Duodenal mucosa (tissue), 2 donors: ENCODE results near the gene BRD3.

ENCODE experiments used
- H3K27ac ChIP-seq: one replicate; pipeline ENCODE4 v1.7.0; 2013; ENCODE audit warnings: low read depth, low read length
- H3K27me3 ChIP-seq, 2 donors: one replicate each; pipeline ENCODE4 v1.7.0; 2013; ENCODE audit warnings: low read length in 2 of 2, control low read depth in 1 of 2; ENCODE audit not compliant: insufficient read depth in 2 of 2, control insufficient read depth in 1 of 2
- H3K36me3 ChIP-seq, 2 donors: one replicate each; pipeline ENCODE4 v1.7.0; 2013; ENCODE audit warnings: low read length in 2 of 2, control low read depth in 1 of 2; ENCODE audit not compliant: insufficient read depth in 2 of 2, control insufficient read depth in 1 of 2
- H3K4me1 ChIP-seq, 2 donors: one replicate each; pipeline ENCODE4 v1.7.0; 2013; ENCODE audit warnings: low read length in 2 of 2, control low read depth in 1 of 2; ENCODE audit not compliant: insufficient read depth in 2 of 2, control insufficient read depth in 1 of 2
- H3K4me3 ChIP-seq, 2 donors: one replicate each; pipeline ENCODE4 v1.7.0; 2013; ENCODE audit warnings: low read length in 2 of 2, low read depth in 1 of 2
- H3K9ac ChIP-seq, 2 donors: one replicate each; pipeline ENCODE4 v1.7.0; 2013; ENCODE audit warnings: low read length in 2 of 2, low read depth in 1 of 2
- H3K9me3 ChIP-seq, 2 donors: one replicate each; pipeline ENCODE4 v1.7.0; 2013; ENCODE audit warnings: low read length in 2 of 2, control low read depth in 1 of 2; ENCODE audit not compliant: control insufficient read depth in 1 of 2

BRD3 gene

DNA sequence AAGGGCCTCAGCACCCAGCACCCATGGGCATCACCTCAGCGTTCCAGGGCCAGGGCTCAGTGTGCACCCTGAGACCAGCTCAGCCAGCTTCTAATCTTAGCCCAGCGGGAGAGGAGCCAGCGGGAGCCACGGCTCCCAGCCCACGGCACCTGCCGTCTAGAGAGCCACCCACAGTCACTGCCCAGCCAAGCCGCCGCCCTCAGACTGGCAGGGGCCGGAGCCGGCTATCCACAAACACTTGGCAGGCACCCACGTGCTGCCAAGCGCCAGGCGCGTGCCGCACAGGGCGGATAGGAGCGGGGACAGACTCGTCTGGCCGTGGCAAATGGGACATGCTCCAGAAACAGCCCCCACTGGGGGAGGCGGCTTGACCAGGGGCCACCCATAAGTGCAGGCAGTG, 18.6 kb downstream of the BRD3 start:
- H3K9ac ChIP-seq: no peak overlapping the region
- no peaks in the 10 kb centered on the region for H3K9me3 ChIP-seq
- H3K27me3 ChIP-seq: no peaks in the 10 kb centered on the region
- no peak overlapping the region for H3K4me3 ChIP-seq
- peaks cover 10 to 14% of the 10 kb centered on the region in 2 donors for H3K4me1 ChIP-seq
- H3K27ac ChIP-seq: no peak overlapping the region
- H3K36me3 ChIP-seq: peaks cover 20 to 82% of the 10 kb centered on the region in 2 donors

- H3K4me1 ChIP-seq: peaks cover 10 to 14% of the 10 kb centered on the region in 2 donors
- no peaks in the 10 kb centered on the region for H3K9me3 ChIP-seq
- peaks cover 24 to 88% of the 10 kb centered on the region in 2 donors for H3K36me3 ChIP-seq
- H3K9ac ChIP-seq: no peak overlapping the region
- no peaks in the 10 kb centered on the region for H3K27me3 ChIP-seq
- H3K27ac ChIP-seq: no peak overlapping the region
- no peak overlapping the region for H3K4me3 ChIP-seq
Observed at GRCh38 chr9:134048582-134048968, 19.3 kb downstream of the BRD3 start.

DNA sequence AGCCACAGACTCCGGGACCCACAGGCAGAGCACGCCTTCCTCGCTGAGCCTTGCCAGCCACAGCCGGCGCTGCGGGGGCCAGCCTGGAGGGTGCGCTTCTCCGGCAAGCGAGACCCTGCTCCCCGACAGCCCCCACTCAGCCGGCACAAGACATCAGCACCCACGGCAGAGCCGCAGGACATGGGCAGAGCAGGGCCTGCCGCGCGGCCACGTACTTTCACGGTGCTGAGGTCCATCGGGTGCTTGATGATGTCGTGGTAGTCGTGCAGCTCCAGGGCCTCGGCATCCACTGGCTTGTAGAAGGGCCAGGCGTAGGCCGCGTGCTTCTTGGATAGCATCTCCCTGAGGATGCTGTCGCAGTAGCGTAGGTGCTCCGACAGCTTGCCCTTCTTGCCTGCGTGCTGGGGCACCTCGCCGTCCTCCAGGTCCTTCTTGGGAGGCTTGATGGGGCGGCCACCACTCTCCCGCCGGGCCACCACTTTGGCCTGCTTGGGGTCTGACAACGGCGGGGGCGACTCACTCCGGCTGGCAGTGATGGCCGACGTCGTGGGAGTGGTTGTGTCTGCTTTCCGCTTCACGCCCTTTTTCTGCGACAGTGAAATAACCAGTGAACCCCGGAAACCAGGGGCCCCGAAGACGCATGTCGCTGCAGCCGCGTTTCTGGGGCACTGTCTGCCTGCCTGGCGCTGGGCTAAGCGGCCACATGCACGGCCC, 19.8 kb downstream of the BRD3 start:
- no peak overlapping the region for H3K9ac ChIP-seq
- no peaks in the 10 kb centered on the region for H3K27me3 ChIP-seq
- no peak overlapping the region for H3K27ac ChIP-seq
- H3K9me3 ChIP-seq: no peaks in the 10 kb centered on the region
- H3K36me3 ChIP-seq: peaks cover 29 to 92% of the 10 kb centered on the region in 2 donors
- peaks cover 10 to 14% of the 10 kb centered on the region in 2 donors for H3K4me1 ChIP-seq
- no peak overlapping the region for H3K4me3 ChIP-seq

- Histone ChIP-seq H3K4me3 (no peak overlapping the region), H3K36me3 (peaks cover 27 to 84% of the 10 kb centered on the region in 2 donors), H3K9ac (no peak overlapping the region), H3K27ac (no peak overlapping the region), H3K27me3 (no peaks in the 10 kb centered on the region), H3K9me3 (no peaks in the 10 kb centered on the region), H3K4me1 (peaks cover 10 to 14% of the 10 kb centered on the region in 2 donors)
Observed at GRCh38 chr9:134046894-134047681, 20.7 kb downstream of the BRD3 start.

- peaks cover 27 to 88% of the 10 kb centered on the region in 2 donors for H3K36me3 ChIP-seq
- peaks cover 8 to 10% of the 10 kb centered on the region in 2 donors for H3K4me1 ChIP-seq
- no peak overlapping the region for H3K9ac ChIP-seq
- H3K9me3 ChIP-seq: no peaks in the 10 kb centered on the region
- H3K27me3 ChIP-seq: no peaks in the 10 kb centered on the region
- no peak overlapping the region for H3K4me3 ChIP-seq
- no peak overlapping the region for H3K27ac ChIP-seq
Observed at GRCh38 chr9:134045841-134046544, 21.8 kb downstream of the BRD3 start.

DNA sequence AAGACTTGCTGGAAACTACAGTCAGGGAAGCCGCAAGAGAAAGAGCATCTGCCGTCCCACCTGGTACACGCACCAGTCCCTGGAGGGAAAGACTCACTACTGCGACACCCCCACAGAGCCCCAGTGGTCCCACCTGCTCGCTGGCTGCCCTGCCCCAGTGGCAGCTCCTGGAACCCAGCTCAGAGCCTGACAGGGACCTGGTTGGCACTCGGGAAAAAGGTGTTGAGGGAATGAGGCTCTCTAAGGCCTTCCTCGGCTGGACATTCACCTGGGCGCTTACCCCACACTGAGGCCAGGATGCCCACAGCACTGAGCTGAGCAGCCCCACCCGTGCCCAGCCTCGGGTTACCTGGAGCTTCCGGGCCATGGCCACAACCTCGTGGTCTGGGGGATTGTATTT, 22.9 kb downstream of the BRD3 start:
- Histone ChIP-seq H3K9ac (no peak overlapping the region), H3K9me3 (no peaks in the 10 kb centered on the region), H3K36me3 (peaks cover 20 to 87% of the 10 kb centered on the region in 2 donors), H3K4me3 (no peak overlapping the region), H3K27me3 (no peaks in the 10 kb centered on the region), H3K27ac (no peak overlapping the region), H3K4me1 (peaks cover 7 to 15% of the 10 kb centered on the region in 2 donors)

- Histone ChIP-seq H3K27me3 (no peaks in the 10 kb centered on the region), H3K9ac (no peak overlapping the region), H3K4me1 (peaks cover 3 to 10% of the 10 kb centered on the region in 2 donors), H3K27ac (no peak overlapping the region), H3K36me3 (peaks cover 34 to 89% of the 10 kb centered on the region in 2 donors), H3K9me3 (no peaks in the 10 kb centered on the region), H3K4me3 (no peak overlapping the region)
Observed at GRCh38 chr9:134043531-134043988, 24.3 kb downstream of the BRD3 start.

- no peak overlapping the region for H3K27ac ChIP-seq
- no peak overlapping the region for H3K4me3 ChIP-seq
- no peaks in the 10 kb centered on the region for H3K27me3 ChIP-seq
- H3K36me3 ChIP-seq: peaks cover 28 to 70% of the 10 kb centered on the region in 2 donors
- H3K9ac ChIP-seq: no peak overlapping the region
- H3K9me3 ChIP-seq: no peaks in the 10 kb centered on the region
- H3K4me1 ChIP-seq: peaks cover 3 to 10% of the 10 kb centered on the region in 2 donors
Observed at GRCh38 chr9:134041649-134041962, 26.2 kb downstream of the BRD3 start.

DNA sequence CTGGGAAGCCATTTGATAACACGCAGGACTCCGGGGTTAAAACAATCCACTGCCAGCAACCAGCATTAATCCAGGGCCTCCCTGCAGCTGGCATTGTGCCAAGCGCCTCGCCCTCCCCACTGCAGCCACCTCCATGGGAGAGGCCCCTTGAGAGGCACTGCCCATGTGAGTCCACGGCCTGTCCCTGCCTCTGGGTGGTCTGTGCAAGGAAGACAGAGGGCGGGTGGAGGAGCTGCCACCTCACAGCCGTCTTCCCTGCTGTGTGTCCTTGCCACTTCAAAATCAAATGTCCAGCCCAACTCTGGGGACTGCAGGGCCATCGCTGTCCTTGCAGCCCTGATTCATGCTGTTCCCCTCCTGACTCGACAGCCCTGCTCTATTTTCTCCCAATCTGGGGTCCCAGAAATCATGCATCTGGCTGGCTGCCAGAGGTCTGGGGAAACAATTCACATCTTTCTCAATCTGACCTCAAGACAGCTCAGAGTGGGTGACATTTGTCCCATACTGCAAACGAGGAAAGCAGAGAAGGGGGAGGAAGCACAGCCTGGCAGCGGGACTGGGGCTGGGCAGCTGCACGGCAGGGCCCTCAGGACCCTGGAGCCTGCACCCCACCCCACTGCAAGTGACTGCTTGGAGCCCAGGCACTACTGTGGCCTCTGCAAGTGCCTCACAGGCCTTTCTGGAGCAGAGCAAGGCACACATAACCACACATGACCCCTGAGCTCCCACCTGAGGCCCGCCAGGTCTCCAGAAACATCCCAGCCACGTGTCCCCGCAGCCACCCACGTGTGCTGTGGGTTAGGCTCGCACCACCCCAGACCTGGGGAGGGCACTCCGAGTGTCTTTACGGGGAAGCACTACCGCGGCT, 26.8 kb downstream of the BRD3 start:
- Histone ChIP-seq H3K36me3 (peaks cover 28 to 68% of the 10 kb centered on the region in 2 donors), H3K4me3 (no peak overlapping the region), H3K27me3 (no peaks in the 10 kb centered on the region), H3K9me3 (no peaks in the 10 kb centered on the region), H3K27ac (no peak overlapping the region), H3K4me1 (peaks cover 3 to 10% of the 10 kb centered on the region in 2 donors), H3K9ac (no peak overlapping the region)
